ENCODE measurements around the gene PCYT2. TPM values are rescaled to one million over a fixed set of nuclear protein-coding genes. Genes with fewer than 3 reads are reported as not detected.

The PCYT2 gene
- total RNA-seq, 1 donor from 2014 or later, result 49.5 TPM

DNA sequence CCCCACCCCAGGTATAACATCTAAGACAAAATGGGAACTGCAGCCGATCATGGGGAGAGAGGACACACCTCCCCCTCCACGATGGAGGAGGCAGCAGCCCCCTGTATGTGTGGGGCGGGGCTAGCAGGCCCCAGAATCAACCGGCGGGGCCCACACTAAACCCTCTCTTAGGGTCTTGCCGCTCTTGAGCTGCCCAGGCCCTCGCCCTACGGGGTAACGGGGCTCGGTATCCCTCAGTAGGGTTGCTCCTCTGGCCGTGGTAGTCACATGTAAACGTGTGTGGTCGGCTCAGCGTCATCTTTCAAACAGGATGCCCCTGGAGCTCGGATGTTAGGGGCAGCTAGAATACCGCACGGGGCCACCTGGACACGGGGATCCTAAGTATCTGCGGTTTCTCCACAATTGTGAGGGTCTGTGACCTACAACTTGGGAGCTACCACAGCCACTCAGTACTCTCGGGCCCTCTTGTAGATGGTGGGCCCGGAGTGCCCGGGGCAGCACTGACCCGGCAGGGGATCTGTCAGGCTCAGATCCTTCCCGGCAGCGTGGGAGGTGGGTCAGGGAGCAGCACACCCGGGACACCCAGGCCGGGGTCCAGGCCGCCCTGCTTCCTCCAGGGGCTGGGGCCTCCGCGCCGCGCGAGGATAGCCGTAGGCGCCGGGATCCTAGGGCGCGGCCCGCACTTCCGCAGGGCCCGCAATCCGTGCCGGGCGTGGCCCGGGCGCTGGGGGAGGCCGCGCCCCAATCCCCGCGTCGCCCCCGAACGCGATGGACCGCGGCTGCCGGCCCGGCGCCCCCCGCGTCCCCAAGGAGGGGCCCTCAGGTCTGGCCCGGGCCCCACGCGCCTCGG, 40.8 kb downstream of the PCYT2 start:
- peak; percentile 34 for DNase-seq (ENCODE audit: low spot score)
- Mint-ChIP-seq H3K9me3 (no peaks in the 10 kb centered on the region), H3K4me1 (ENCODE audit: low read depth) (peaks cover 10% of the 10 kb centered on the region), H3K36me3 (ENCODE audit: low read depth) (peaks cover 15% of the 10 kb centered on the region), H3K4me3 (peak overlapping the region; percentile 92), H3K27ac (peak overlapping the region; percentile 91), H3K27me3 (ENCODE audit: insufficient read depth) (no peaks in the 10 kb centered on the region)
- intact Hi-C loops (cut with micrococcal nuclease), result loop anchor here (1.0 to 5.0 kb wide), 6 partner anchors 10 to 358 kb away; partner anchors contain the start of genes ACTG1, ASPSCR1, DCXR and MAFG

- DNase-seq (ENCODE audit: low spot score), result no peak
- Mint-ChIP-seq H3K4me3 (peak overlapping the region; percentile 92), H3K9me3 (no peaks in the 10 kb centered on the region), H3K4me1 (ENCODE audit: low read depth) (peaks cover 12% of the 10 kb centered on the region), H3K36me3 (ENCODE audit: low read depth) (peaks cover 17% of the 10 kb centered on the region), H3K27ac (peak overlapping the region; percentile 91), H3K27me3 (ENCODE audit: insufficient read depth) (no peaks in the 10 kb centered on the region)
- intact Hi-C loops (cut with micrococcal nuclease), result loop anchor here (1.0 to 10.0 kb wide), 8 partner anchors 9 to 425 kb away; partner anchors contain the start of genes ACTG1, ASPSCR1, DCXR and FAAP100
Observed at GRCh38 chr17:81869221-81870130, 41.7 kb downstream of the PCYT2 start.

- no peak for DNase-seq (ENCODE audit: low spot score)
Observed at GRCh38 chr17:81868674-81869220, 42.5 kb downstream of the PCYT2 start.

DNA sequence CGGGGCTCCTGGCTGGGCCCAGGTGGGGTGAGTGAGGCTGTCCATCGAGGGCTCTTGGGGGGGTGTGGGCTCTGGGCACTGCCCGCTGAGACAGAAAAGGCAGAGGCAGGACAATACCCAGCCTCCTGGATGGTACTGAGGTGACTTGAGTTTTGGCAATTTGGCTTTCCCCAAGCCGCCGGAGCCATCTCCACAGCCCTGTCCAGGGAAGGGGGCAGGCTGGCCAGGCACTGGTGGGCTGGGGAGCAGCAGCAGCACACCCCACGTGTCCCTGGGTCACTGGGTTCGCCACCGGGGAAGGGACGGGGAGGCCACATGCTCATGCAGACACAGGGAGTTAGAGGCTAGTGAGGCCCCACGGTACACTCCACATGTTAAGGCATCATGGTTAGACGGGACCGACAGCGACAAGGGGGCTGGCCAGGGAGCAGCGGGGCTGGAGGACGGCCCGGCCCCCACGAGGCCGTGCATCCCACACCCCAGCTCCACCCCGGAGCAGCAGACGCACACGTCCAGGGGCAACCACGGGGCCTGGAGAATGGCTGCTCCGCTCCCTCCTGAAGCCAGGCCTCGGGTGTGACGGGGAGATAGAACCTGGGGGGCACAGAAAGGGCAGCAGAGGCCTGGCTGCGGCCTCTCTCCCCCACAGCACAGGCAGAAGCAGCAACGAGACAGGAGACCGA, 43.1 kb downstream of the PCYT2 start:
- H3K4me1 Mint-ChIP-seq (ENCODE audit: low read depth), result peaks cover 19% of the 10 kb centered on the region
- H3K4me3 Mint-ChIP-seq, result peak overlapping the region; percentile 61
- intact Hi-C loops (cut with micrococcal nuclease), result loop anchor here (10.0 kb wide), 2 partner anchors 313 to 427 kb away; partner anchors contain the start of gene FAAP100
- no peak overlapping the region for H3K27ac Mint-ChIP-seq
- H3K27me3 Mint-ChIP-seq (ENCODE audit: insufficient read depth), result no peaks in the 10 kb centered on the region
- peaks cover 22% of the 10 kb centered on the region for H3K36me3 Mint-ChIP-seq (ENCODE audit: low read depth)
- DNase-seq (ENCODE audit: low spot score), result no peak
- H3K9me3 Mint-ChIP-seq, result no peaks in the 10 kb centered on the region

More at GRCh38 chr17:81868674-81869220, 42.5 kb downstream of the PCYT2 start:
- H3K27me3 Mint-ChIP-seq (ENCODE audit: insufficient read depth), result no peaks in the 10 kb centered on the region
- no peaks in the 10 kb centered on the region for H3K9me3 Mint-ChIP-seq
- peaks cover 17% of the 10 kb centered on the region for H3K36me3 Mint-ChIP-seq (ENCODE audit: low read depth)
- no peak overlapping the region for H3K27ac Mint-ChIP-seq
- peaks cover 12% of the 10 kb centered on the region for H3K4me1 Mint-ChIP-seq (ENCODE audit: low read depth)
- peak overlapping the region; percentile 15 for H3K4me3 Mint-ChIP-seq
- intact Hi-C loops (cut with micrococcal nuclease), result loop anchor here (10.0 kb wide), 2 partner anchors 314 to 426 kb away; partner anchors contain the start of gene FAAP100

DNA sequence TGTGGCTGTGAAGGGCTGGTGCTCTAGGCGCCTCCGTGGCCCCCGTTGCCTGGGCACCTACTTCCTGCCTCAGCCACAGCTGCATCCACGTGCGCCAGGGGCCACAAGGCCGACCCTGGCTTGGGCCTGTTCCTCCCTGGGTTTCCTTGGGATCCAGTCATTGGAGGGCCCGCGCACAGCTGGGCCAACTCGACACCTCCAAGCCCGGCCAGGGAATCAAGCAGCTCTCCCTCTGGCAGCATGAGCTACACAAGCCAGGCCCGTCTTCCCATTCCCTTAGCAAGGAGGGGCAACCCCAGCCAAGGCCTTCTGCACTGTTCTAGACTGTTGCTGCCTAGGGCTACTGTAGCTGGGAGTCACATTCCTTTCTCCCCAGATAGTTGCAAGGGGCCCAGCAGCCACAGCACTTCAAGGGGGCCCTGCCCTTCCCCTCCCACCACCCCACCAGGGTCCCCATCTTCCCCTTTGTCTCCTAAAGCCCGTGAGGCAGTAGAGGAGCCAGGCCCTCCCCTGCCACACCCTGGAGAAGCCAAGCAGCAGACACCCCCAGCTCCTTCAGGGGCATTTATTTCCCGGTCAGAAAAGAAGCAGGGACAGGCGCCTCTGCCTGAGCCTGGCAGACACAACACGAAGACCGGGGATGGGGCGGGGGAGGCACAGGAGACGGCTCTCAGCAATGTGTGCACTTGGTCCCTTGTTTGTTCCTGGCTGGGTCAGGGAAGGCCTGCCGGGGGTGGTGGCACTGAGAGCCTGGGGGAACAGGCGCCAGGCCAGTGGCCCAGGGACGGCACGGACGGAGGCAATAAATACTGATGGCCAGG, 43.8 kb downstream of the PCYT2 start:
- no peak for DNase-seq (ENCODE audit: low spot score)
- intact Hi-C loops (cut with micrococcal nuclease), result loop anchor here (10.0 kb wide), 2 partner anchors 313 to 427 kb away; partner anchors contain the start of gene FAAP100
- Mint-ChIP-seq H3K9me3 (no peaks in the 10 kb centered on the region), H3K4me1 (ENCODE audit: low read depth) (peaks cover 25% of the 10 kb centered on the region), H3K4me3 (peak overlapping the region; percentile 51), H3K27me3 (ENCODE audit: insufficient read depth) (no peaks in the 10 kb centered on the region), H3K36me3 (ENCODE audit: low read depth) (peaks cover 27% of the 10 kb centered on the region), H3K27ac (peak overlapping the region; percentile 55)

DNA sequence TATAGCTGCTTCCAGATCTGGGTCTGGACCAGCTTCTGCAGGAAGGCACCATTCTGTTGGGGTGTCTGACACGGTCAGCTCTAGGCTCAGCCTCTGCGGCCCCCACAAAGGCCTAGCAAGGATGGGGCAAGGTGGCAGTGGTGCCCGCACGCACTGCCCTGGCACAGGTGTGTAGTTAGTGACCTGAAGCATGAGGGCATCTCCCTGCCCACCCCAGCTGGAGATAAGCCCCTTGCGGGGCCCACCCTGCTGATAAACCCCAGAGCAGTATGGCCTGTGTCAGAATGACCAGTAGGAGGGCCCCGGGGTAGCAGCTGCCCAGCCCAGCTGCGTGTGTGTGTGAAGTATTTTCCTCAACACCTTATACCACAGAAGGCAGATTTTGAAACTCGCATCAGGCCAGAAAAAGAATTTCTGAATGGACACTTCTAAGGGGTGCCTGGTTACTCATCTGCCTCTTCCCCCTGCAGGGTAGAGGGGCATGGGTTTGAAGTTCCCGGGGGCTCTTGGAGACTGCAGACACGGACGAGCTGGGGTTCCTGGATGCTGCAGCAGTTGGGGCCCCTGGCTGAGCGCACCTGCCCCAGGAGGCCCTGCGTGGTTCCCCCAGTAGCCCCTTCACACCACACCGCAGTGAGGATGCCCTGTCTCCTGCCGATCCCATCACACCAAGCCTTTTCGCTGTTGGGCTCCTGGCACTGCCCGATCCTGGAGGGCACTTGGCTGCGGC, 44.6 kb downstream of the PCYT2 start:
- no peaks in the 10 kb centered on the region for H3K9me3 Mint-ChIP-seq
- no peak for DNase-seq (ENCODE audit: low spot score)
- peak overlapping the region; percentile 15 for H3K4me3 Mint-ChIP-seq
- H3K36me3 Mint-ChIP-seq (ENCODE audit: low read depth), result peaks cover 27% of the 10 kb centered on the region
- no peaks in the 10 kb centered on the region for H3K27me3 Mint-ChIP-seq (ENCODE audit: insufficient read depth)
- intact Hi-C loops (cut with micrococcal nuclease), result loop anchor here (10.0 kb wide), 2 partner anchors 312 to 428 kb away; partner anchors contain the start of gene FAAP100
- H3K4me1 Mint-ChIP-seq (ENCODE audit: low read depth), result peaks cover 25% of the 10 kb centered on the region
- H3K27ac Mint-ChIP-seq, result peak overlapping the region; percentile 55

GRCh38 chr17:81865733-81866439, 45.3 kb downstream of the PCYT2 start:
- intact Hi-C loops (cut with micrococcal nuclease), result loop anchor here (10.0 kb wide), 2 partner anchors 311 to 429 kb away; partner anchors contain the start of gene FAAP100
- Mint-ChIP-seq H3K27me3 (ENCODE audit: insufficient read depth) (no peaks in the 10 kb centered on the region), H3K9me3 (no peaks in the 10 kb centered on the region), H3K27ac (no peak overlapping the region), H3K4me3 (no peak overlapping the region), H3K36me3 (ENCODE audit: low read depth) (peaks cover 27% of the 10 kb centered on the region), H3K4me1 (ENCODE audit: low read depth) (peaks cover 25% of the 10 kb centered on the region)
- DNase-seq (ENCODE audit: low spot score), result no peak

DNA sequence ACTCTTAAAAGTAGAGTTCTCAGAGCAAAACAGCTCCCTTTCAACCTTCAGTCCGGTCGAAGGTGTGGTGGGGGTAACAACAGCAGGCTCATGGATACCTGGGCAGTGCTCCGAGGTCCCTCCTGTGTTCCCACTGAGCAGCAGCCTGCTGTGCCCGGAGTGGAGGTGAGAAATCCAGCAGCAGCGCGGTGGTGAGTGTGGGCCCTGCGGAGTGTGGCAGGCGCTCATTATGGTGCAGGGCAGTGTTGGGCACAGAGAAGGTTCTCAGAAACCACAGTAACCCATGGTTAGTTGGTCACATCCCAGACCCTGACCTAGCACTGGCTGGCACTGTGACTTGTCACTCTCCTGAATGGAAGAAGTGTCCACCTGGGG, 45.9 kb downstream of the PCYT2 start:
- no peak for DNase-seq (ENCODE audit: low spot score)
- Mint-ChIP-seq H3K27me3 (ENCODE audit: insufficient read depth) (peaks cover 3% of the 10 kb centered on the region), H3K27ac (no peak overlapping the region), H3K4me1 (ENCODE audit: low read depth) (peaks cover 25% of the 10 kb centered on the region), H3K36me3 (ENCODE audit: low read depth) (peaks cover 26% of the 10 kb centered on the region), H3K4me3 (no peak overlapping the region), H3K9me3 (no peaks in the 10 kb centered on the region)
- intact Hi-C loops (cut with micrococcal nuclease), result loop anchor here (10.0 kb wide), 2 partner anchors 311 to 429 kb away; partner anchors contain the start of gene FAAP100

DNA sequence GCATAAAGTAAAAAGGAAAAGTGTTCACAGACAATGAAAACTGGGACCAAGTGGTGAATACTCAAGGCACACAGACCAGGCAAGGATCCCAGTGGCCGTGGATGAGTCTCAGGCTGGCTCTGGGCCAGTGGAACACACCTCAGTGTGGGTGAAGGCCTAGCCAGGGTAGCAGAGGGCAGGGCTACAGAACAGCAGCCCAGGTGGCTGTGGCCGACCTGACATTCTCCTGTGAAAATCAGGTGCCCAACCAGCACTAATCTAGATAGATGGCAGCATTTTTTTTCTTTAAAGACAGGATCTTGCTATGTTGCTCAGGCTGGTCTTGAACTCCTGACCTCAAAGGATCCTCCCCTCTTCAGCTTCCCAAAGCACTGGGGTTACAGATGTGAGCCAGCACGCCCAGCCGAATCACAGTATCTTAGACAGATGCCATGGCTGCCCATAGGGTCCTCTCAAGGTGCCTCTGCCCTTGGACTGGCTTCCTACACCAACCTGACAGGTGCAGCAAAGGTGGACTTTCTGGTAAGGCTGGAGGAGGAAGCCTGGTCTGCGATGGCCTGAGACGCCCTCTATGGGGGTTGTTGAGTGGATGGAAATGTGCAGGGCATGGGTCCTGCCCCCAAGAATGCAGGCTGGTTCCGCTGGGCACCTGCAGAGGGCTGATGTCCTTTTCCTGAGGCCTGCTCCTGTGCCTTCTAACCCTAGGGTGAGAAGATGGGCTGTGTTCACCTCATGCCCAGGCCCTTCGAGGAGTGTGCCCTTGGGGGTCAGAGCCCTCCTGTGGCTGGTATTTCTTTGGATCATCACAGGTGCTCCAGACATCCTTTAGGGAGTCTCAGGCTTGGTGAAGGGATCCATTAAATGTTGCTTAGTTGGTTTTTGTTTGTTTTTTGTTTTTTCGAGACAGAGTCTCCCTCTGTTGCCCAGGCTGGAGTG, 47.1 kb downstream of the PCYT2 start:
- Mint-ChIP-seq H3K4me1 (ENCODE audit: low read depth) (peaks cover 23% of the 10 kb centered on the region), H3K36me3 (ENCODE audit: low read depth) (peaks cover 22% of the 10 kb centered on the region), H3K27me3 (ENCODE audit: insufficient read depth) (peaks cover 3% of the 10 kb centered on the region), H3K4me3 (peak overlapping the region; percentile 89), H3K27ac (peak overlapping the region; percentile 34), H3K9me3 (no peaks in the 10 kb centered on the region)
- intact Hi-C loops (cut with micrococcal nuclease), result loop anchor here (10.0 kb wide), 2 partner anchors 309 to 431 kb away; partner anchors contain the start of gene FAAP100
- no peak for DNase-seq (ENCODE audit: low spot score)

Measured in activated T-helper 1 cell treated with anti-CD3 and anti-CD28 coated beads, Interleukin-12 subunit alpha, Interleukin-12 subunit beta, Interleukin-2, Interleukin-4 antibody, amounts not matched to agents 30 ng/mL and 10 ng/mL and 1 ng/mL, durations not matched to agents 14 hours and 24 hours and 36 hours (primary cell).